ENCODE measurements around the gene ENDOV.
A peak's percentile ranks its signal among the peaks of the same experiment; 100 is the strongest.

ENDOV gene

DNA sequence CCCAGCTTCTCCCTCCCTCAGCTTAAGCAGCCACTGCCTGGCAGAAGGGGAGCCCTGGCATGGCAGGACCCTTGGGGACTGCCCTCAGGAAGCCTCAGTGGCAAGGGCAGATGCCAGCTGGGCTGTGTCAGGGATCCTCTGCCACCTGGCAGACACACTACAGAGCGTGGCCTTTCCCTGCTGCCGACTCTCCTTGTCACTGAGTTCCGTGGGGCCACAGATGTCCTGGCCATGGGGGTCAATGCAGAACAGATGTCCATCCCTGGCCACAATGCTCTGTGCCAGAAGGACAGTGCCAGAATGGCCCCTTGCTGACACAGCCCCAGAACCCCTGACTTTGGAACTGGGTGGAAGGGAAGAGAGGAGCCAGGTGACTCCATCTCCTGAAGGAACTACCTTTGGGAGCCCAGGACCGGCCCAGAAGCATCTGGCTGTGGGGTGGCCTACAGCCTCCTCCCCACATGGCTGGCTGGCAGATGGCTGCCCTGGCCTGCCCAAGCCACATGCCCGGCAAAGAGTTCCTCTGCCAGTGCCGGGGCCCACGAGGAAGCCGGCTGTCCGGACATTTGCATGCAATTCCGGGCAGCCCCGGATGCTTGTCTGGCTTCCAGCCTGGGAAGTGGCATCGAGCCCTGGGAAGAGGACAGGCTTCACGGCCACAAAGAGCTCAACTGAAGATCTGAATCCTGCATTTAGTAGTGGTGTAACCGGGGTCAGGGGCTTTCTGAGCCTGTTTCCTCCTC, 37.4 kb downstream of the ENDOV start:
- DNase-seq: no peak

GRCh38 chr17:80453126-80453997, 38.4 kb downstream of the ENDOV start:
- no peak for DNase-seq

DNA sequence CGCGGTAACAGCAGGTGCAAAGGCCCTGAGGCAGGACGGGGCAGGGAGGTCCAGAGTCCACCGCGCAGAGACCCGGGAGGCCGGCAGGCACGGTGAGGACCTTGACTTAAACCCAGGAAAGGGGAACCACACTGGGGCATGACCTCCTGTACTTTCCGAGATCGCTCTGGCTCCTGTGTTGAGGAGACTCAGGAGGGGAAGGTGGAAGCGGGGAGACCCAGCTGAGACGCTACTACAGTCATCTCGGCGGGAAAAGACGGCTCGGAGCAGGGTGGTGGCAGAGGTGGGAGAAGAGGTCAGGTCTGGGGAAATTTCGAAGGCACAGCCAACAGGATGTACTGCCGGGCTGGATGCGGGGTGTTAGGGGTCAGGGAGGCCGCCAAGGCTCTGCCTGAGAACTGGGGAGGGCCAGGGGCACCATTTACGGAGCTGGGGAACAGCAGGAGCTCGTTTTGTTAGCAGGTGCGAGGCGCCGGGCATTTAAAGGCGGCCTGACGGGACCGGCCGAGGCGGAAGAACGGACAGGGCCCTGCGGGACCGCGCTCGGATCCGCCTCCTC, 39.1 kb downstream of the ENDOV start:
- no peak for DNase-seq

GRCh38 chr17:80454557-80455335, 39.8 kb downstream of the ENDOV start:
- peak; percentile 97 for DNase-seq

- no peak for DNase-seq
Measured at GRCh38 chr17:80455336-80455710, 40.4 kb downstream of the ENDOV start.

- no peak for DNase-seq
Measured at GRCh38 chr17:80455784-80456183, 40.8 kb downstream of the ENDOV start.

DNA sequence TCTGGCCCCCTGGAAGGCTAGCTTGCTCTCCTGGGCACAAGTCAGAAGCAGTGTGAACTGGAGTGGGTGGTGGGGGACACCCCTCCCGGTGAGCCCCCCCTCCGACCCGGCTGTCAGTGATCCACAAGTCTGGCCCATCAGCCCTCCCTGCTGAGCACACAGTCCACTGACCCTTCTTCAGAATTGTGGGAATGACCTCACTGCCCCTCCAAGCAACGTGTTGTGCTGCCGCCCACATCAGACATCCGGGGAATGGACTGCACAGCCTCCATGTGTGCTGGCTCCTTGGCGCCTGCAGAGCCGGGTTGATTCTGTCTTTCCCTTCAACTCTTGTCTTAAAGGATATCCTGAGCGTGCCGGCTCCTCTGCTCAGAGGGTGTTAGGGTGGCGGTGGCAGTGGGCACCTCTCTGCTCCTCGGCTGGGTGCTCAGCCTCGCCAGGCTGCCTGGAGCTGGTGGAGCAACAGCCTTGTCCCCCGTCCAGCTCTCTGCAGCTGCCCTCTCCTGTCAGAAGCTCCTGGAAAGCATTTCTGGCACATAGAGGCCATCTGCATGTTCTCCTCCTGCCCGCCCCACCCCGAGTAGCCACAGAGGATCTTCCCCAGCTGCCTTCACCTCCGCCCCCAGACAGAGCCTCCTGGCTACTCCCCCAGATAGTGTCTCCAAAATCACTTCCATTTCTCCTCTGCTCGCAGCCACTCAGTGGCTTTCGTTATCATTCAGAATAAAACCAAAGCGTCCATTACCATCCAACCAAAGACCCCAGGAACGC, 41.7 kb downstream of the ENDOV start:
- DNase-seq: no peak

DNA sequence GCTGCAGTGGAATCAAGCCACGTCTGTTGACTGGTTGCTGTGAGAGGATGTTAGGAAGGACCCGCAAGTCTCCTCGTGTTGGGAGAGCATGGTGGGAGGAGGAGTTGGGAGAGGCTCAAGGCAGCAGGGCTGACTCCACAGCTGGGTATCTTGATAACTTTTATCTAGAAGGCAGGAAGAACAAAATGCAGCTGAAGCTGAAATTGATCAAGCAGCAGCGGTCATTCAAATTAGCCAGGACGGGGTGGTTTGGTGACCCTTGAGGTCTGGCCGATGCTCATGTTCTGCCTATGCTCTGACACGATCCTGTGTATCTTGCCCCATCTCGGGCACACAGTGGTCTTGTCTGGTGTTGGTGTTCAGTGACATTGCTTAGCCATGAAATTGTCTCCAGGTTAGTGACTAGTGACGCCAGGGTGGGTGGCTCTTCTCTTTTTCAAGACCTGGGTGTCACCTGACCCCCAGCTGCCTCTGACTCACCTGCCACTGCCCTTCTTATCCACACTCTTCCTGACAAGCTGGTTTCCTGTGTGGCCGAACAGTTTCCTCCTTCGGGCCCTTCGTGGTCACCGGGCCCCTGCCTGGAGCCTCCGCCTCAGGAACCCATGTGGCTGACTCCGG, 42.4 kb downstream of the ENDOV start:
- no peak for DNase-seq

GRCh38 chr17:80458016-80458415, 43.0 kb downstream of the ENDOV start:
- DNase-seq: no peak

GRCh38 chr17:80459234-80459633, 44.3 kb downstream of the ENDOV start:
- no peak for DNase-seq

DNA sequence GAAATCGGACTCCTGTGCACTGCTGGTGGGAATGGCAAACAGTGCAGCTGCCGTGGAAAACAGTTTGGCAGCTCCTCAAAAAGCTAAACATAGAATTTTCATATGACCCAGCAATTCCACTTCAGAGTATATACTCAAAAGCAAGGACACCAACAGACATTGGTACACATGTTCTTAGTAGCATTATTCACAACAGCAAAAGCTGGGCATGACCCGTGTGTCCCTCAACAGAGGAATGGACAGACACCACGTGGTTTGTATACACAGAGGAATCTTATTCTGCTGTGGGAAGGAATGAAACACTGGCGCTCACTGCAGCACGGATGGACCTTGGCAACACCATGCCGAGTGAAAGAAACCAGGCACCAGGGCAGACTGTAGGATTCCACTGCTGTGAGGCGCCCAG, 45.5 kb downstream of the ENDOV start:
- no peak for DNase-seq

DNA sequence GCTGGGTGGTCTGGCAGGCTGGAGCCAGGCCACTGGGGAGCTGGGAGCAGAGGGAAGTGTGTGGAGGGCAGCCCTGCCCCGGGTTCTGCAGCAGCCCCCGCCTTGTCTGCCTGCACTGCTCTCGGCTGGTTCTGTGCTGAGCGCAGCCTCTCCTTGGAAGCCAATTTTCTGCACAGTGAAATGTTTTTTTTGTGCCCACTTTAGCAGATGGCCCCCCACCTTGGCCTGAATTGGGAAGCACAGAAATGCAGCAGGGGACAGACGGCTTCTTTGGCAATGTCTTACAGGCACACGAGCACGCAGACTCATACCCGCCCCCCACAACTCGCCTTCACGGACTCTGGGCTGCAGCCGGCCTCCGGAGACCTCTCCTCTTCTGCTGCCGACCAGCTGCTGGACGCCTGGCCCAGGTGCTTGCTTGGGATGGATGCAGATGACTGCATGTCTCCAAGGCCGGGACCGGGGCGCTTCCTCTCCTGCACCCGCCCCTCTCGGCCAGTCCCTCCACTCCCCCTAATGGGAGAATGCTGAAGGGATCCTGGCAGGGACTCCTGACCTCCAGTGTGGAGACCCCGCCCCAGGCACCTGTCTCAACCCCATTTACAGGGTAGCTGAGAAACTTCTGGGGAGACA, 46.7 kb downstream of the ENDOV start:
- no peak for DNase-seq

DNA sequence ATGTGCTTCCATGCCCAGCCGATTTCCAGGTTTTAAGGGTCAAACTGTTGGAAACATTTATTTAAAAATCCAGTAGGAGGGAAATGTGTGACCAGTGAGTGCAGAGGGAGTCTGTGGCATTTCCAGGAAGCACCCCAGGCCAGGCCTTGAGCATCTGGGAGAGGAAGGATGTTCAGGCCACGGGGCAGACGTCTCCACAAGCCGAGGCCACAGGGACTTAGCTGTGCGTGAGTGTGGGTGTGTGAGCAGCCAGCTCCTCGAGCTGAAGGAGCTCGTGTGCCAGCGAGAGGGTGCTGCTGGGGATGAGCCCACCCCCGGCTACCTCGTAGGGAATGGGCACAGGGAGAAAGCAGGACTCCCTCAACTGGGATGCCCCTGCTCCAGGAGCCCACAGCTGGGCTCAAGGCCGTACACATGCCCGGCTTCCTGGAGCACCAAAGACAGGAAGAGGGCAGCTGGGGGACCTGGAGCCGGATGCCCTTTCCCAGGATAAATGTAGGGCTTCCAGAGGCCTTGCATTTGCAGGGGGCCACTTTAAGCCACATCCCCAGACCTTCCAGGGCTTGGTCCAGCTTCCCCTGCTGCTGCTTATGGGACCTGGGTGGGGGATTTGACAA, 48.9 kb downstream of the ENDOV start:
- DNase-seq: no peak

GRCh38 chr17:80464486-80464885, 49.5 kb downstream of the ENDOV start:
- DNase-seq: no peak

- no peak for DNase-seq
Measured at GRCh38 chr17:80465327-80465974, 50.5 kb downstream of the ENDOV start.

DNA sequence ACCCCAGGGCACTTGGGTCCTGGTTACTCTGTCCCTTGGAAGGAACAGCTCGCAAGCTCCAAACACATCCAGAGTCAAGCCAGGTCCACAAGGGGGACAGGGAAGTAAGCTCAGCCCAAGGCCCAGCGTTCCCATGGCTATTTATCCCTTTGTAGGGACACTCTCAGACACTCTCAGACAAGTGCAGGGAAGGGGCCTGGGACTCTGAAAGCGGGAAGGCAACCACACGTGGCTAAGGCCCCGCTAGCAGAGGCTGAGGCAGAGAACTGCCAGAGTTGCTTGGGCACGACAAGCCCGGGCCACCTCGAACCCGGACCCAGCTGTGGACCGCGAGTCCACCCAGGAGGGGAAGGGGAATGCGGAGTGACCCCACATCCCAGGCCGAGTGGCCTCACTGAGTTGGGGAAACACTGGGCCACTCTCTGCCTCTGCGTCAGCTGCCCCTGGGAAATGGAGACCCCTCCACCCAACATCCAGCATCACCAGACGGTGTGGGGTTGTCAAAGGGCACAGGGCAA, 51.3 kb downstream of the ENDOV start:
- no peak for DNase-seq

DNA sequence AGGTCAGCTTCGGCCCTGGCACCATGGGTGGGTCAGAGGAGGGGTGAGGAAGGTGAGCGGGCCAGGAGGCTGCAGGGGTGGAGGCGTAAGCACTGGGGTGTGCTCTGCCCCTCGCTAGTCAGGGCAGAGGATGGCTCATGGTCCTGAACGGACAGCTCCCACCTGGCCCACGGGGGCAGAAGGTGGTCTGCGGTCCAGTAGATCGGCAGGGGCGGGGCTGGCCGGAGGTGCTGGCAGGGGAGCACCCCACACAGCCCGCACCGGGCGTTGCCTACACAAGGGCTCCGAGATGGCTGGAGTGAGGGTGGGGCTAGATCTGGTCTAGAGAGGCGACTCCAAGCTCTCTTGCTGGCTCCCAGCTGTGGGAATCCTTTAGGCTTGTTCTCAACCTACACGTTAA, 53.3 kb downstream of the ENDOV start:
- DNase-seq: no peak

DNA sequence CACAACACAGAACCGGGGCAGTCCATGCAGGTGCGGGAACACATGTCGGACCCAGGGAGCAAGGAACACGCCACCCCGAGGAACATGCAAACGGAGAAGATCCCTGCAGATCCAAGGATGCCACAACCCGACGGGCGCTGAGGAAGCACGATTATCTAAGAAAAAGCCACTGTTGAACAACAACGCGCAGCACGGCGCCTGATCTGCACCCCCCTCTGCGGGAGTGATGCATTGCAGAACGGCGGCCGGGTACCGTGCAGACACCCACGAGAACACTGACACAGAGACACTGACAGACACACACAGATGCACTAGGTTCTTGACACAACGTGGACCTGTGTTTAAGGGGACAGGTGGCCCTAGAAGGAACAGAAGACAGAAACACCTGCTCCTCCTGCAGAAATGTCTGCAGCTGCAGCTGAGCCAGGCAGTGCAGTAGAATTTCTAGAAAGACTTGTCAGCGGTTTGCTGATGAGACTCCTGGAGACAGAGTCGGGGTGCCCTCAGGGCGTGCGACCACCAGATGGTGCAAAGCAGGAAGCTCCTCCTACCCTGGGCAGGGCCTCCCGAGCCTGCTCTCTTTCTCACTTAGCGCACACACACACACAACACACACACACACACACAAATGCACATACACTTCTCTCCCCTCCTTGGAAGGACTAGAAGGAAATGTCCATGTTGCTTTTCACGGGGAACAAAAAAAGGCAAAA, 54.0 kb downstream of the ENDOV start:
- no peak for DNase-seq

DNA sequence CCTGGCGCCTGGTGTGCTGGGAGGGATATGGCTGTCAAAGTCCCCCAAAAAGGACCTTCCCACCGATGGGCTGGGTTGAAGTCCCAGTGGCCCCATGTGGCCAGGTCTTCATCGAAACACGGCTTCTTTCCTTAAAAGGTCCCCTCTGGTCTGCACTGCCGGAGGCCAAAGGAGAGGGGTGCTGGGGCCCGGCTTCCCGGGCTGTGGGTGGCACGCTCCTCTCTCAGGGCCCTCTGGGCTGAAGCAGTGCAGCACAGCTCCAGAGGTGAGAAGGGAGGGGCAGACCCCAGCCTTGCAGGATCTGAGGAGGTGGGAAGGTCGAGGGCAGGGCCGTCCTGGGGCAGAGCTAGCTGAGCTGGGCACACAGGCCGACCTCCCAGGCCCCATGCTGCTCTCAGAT, 54.7 kb downstream of the ENDOV start:
- DNase-seq: no peak

DNA sequence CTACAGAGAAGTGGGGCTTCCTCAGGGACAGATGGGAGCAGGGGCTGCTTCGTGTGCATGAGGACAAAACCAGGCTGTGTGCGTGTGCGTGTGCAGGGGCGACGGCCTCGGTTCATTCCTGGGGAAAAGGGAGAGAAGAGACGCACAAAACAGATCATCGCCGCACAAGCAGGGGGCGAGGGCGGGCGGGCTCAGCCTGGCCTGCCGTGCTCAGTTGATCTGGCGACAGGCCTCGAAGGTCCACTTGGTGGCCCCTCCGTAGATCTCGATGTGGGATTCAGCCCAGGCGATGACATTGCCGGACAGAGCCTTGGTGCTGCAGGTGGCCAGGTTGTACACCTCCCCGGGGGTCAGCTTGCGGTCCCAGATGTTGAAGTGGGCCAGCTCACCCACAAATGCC, 55.6 kb downstream of the ENDOV start:
- no peak for DNase-seq
